Stromal cell of bone marrow (primary cell): ENCODE measurements around the gene RGS7.
"Not testable (repeated sequence)": the region's sequence is repeated elsewhere in the genome, so short reads cannot be mapped to it uniquely, and the experiment has no call there.

ENCODE experiments used
- DNase-seq: peaks from one replicate; pipeline ENCODE4 v3.0.0-alpha.2; 2012; ENCODE audit warnings: low read depth

Gene RGS7

GRCh38 chr1:241212628-241213027, 144.4 kb downstream of the RGS7 start:
- no peak for DNase-seq

DNA sequence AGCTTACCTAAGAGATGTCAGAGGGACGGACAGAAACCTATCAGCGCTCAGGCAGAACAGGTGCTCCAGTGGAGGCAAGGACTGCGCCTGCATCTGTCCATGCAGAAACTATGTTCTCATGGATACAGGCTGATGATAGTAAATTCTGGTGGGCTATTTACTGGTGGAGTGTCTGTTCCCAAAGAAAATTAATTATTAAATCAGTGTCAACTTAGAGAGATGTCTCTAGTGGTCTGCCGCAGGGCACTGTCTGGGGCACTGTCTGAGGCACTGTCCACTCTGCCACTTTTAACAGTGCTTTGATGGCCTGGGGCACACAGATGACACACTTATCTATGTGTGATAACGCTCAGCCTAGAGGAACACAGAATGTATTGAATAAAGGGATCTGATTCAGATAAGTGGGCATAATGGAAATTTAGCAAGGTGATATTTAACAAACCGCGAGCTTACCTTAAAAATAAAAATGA, 148.1 kb downstream of the RGS7 start:
- DNase-seq, result no peak

DNA sequence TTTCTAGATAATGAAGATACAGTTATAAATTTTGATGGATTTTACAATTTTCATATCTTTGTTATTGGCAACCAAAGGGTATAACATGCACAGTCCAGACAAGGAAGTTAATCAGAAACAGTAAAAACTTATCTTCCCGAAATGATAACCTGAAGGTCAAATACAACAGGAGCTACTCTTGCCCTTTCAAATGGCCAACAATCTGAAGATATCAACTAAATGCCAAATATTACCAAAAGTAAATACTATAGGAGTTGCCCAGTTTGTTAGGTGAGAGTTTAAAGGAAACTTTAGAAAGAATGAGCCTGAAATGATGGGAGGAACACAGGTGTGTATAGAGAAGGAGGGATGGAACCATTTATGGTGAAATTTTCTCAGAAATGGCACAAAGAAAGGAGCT, 153.2 kb downstream of the RGS7 start:
- no peak for DNase-seq

GRCh38 chr1:241202401-241202800, 154.6 kb downstream of the RGS7 start:
- no peak for DNase-seq

- DNase-seq, result no peak
These were observed 170.3 kb downstream of the RGS7 start for GRCh38 chr1:241186716-241187115.

DNA sequence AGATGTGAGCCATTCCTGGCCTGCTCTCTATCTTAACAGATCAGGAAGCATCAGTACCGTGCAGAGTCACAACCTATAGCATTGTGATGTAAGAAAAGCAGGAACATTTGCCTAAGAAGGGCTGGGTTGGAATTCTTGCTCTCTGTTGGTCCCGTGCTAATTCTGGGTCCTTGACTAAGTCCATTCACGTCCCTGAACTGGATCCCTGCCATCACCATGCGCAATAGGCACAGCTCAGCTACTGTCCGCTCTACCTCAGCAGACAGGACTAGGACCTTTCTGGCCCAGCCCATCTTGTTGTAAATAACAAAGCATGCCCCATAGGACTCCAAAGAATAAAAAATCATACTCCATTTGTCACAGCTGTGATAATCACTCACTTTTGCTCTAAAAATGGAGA, 175.0 kb downstream of the RGS7 start:
- DNase-seq, result no peak

DNA sequence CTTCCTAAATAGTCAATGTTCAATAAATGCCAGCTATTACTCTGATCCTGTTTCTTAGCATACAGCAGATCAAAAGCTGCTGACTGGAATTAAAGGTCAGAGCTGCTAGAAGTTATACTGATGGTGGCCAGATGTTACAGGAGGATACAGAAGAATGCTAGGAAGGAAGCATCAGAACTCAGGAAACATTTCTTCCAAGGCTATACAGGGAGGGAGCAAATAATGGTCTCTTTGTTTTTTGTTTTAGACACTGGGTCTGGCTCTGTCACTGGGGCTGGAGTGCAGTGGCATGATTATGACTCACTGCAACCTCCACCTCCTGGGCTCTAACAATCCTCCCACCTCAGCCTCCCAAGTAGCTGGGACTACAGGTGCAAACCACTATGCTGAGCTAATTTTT, 175.5 kb downstream of the RGS7 start:
- no peak for DNase-seq

GRCh38 chr1:241180569-241180968, 176.4 kb downstream of the RGS7 start:
- no peak for DNase-seq

DNA sequence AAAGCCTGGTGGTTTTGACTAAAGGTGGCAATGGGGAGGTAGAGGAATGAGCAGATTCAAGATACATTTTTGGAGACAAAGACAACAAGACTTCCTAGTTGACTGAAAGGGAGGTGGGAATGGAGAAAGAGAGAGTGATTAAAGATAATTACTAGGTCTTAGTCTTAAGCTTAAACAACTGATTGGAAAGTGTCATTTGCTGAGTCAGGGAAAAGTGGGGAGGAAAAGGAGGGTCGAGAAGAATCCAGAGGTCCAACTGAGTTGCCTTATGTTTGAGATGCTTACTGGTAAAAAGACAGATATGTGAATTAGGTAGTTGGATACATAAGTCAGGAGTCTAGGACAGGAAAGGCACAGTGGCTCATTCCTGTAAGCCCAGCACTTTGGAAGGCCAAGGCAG, 179.3 kb downstream of the RGS7 start:
- no peak for DNase-seq

GRCh38 chr1:241172486-241172885, 184.5 kb downstream of the RGS7 start:
- peak; percentile 18 for DNase-seq

DNA sequence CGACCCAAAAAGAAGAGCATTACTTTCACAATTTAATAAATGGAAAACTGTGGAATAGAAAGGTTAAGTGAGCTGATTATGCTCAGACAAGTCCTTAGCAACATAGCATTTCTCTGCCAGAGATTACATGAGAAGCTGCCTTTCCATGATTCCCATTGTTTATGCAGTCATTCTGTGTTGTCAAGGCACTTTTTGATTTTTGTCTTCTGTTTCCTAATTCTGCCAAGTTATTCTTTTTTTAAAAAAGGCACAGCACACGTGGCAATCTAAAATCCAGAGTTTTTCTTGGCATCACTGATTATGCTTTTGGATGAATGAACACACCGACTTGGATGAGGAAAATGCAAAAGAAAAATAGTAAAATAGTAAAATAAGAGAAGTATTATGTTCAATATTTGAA, 185.0 kb downstream of the RGS7 start:
- DNase-seq, result peak; percentile 54

DNA sequence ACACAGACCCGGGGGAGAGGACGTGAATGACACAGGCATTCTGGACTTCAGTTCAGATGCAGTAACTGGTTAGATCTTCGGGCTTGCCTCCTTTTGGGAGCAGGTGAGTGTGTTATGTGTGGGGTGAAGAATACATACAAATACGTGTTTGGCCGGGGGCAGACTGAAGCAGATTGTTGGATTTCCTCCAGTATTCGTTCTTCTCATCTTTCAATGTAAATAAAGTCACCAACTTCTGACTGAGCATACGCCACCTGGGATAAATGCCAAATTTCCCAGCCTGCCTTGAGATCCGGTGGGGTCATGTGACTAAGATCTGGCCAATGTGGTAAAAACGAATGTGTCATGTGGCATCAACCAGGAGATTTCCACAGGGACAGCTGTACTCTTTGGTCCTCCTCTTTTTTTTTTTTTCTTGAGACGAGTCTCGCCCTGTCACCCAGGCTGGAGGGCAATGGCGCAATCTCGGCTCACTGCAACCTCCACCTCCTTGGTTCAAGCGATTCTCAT, 189.8 kb downstream of the RGS7 start:
- DNase-seq, result no peak

DNA sequence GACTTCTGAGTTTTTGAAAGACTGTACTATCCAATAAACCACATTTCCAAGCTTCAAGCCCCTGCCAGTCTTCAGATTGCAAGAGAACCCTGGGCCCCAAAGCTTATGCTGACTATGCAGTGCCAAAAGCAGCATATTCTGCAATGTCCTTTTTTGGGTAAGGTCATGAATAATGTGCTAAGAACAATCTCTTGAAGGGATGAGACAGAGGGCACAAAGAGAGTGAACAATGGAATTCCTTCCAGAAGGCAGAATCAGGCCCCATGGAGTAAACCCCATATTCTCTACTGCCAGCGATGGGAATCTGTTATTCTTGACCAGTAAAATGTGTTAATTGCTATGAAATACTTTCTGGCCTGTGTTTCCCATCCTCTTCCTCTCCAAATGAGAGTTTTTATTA, 190.4 kb downstream of the RGS7 start:
- DNase-seq, result no peak

- not testable (repeated sequence) for DNase-seq
These were observed 191.7 kb downstream of the RGS7 start for GRCh38 chr1:241165256-241165655.

- no peak for DNase-seq
These were observed 193.6 kb downstream of the RGS7 start for GRCh38 chr1:241163363-241163762.

GRCh38 chr1:241161188-241161689, 195.8 kb downstream of the RGS7 start:
- no peak for DNase-seq

DNA sequence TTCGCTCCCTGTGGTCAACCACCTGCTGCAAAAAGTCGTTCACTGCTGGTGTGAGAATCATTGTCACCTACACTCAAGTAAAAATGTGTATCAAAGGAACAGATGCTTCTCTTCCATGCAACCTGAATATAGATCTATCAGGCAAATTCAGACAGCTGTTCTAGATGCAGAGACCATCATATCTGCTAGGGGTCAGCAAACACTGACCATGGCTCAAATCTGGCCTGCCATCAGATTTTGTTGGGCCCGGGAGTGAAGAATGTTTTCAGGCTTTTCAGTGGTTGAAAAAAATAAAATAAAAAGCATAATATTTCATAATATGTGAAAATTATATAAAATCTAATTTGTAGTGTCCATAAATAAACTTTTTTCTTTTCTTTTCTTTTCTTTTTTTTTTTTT, 199.6 kb downstream of the RGS7 start:
- DNase-seq, result no peak

GRCh38 chr1:241156231-241156965, 200.6 kb downstream of the RGS7 start:
- peak; percentile 57 for DNase-seq

DNA sequence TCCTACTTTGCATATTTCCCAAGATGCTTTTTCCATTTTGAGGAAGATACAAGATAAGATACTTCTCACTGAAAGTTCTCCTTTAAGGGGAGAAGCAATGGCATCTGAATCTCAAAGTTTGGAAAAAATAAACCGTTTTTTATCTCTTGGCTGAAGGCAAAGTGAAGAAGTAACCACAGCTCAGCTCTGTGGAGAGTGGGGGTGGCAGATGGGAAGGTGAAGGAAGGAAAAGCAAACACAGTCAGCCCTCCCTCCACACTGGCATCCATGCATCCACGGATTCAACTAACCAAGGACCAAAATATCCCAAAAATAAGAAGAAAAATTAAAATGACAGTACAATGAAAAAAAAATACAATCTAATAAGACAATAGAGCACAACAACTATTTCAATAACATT, 211.1 kb downstream of the RGS7 start:
- DNase-seq, result no peak

GRCh38 chr1:241143765-241144442, 213.1 kb downstream of the RGS7 start:
- no peak for DNase-seq

- DNase-seq, result no peak
These were observed 214.5 kb downstream of the RGS7 start for GRCh38 chr1:241142493-241142892.

GRCh38 chr1:241141646-241142045, 215.4 kb downstream of the RGS7 start:
- DNase-seq, result not testable (repeated sequence)

DNA sequence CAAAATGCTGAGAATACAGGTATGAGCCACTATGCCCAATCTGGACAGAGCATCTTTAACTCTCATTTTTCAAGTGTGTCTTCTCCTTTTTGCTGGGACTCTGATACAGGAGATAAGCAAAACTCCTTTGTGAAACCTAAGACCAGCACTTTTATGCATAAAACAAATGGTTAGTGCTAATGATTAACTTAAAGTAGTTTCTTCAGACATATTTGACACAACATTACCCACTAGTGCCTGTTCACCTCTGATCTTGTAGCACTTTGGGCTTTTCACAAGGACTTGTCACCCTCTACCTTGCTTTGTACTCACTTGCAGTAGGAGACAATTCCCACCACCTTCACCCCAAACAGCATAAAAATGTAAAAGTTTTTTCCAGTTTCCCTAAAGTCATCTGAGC, 216.3 kb downstream of the RGS7 start:
- no peak for DNase-seq
